ENCODE measurements around the gene LMF1. TPM values are rescaled to one million over a fixed set of nuclear protein-coding genes. Genes with fewer than 3 reads are reported as not detected.

The LMF1 gene
- total and polyA plus RNA-seq, 2 of the 13 experiments (the other 11 are each of a cell fraction or from before 2014, with no cell fraction given), result 6.8 to 8.5 TPM

GRCh38 chr16:970766-971581, at the start of gene LMF1 (continued):
- peak; percentile 73; the same call in 1 of the 2 replicates for TF ChIP-seq ZNF710 (CRISPR knock-in tag; IDR thresholded peaks at IDR 0.05; ENCODE audit: borderline replicate concordance)
- TF ChIP-seq CENPT (CRISPR knock-in tag; IDR thresholded peaks at IDR 0.05; ENCODE audit: low read depth), result no peak
- TF ChIP-seq ZNF318 (CRISPR knock-in tag; IDR thresholded peaks at IDR 0.05), result no peak
- no peak for TF ChIP-seq ATRX (CRISPR knock-in tag; IDR thresholded peaks at IDR 0.05; ENCODE audit: borderline replicate concordance)
- TF ChIP-seq SP4 (CRISPR knock-in tag; IDR thresholded peaks at IDR 0.05), result peak; percentile 96
- TF ChIP-seq NKX3-1 (CRISPR knock-in tag; IDR thresholded peaks at IDR 0.05), result no peak; the same call in 1 of the 2 replicates
- no peak for TF ChIP-seq ZFP41 (CRISPR knock-in tag; IDR thresholded peaks at IDR 0.05; ENCODE audit: borderline replicate concordance)
- 0 out of 2 replicates have a peak, but pooled peaks have one; percentile 62 for TF ChIP-seq THAP8 (CRISPR knock-in tag; IDR thresholded peaks at IDR 0.05; ENCODE audit: borderline replicate concordance)
- no peak for TF ChIP-seq ZNF646 (CRISPR knock-in tag; IDR thresholded peaks at IDR 0.05)

Measured in HepG2 (cell line).